Astrocyte (in vitro differentiated cells and primary cell): ENCODE results near the gene YES1. TPM values are rescaled to one million over a fixed set of nuclear protein-coding genes. Genes with fewer than 3 reads are reported as not detected.

ENCODE experiments used
- DNase-seq: peaks from one replicate; pipeline ENCODE4 v3.0.0-alpha.2; 2010; ENCODE audit warnings: low read depth
- FAIRE-seq: peaks from 2 replicates; lab custom pipeline; 2011; peaks lifted over from hg19 to GRCh38; lab: Jason Lieb, UNC
- H2AFZ ChIP-seq: 2 replicates; pipeline ENCODE4 v1.6.0; 2012; ENCODE audit warnings: low read depth, low read length, inconsistent platforms
- H3K27ac ChIP-seq: 2 replicates; pipeline ENCODE4 v1.5.1; 2011; ENCODE audit warnings: low read depth, low read length, inconsistent platforms
- H3K27me3 ChIP-seq: 2 replicates; pipeline ENCODE4 v1.6.0; 2011; ENCODE audit warnings: low read length, inconsistent platforms; ENCODE audit not compliant: insufficient read depth
- H3K36me3 ChIP-seq: 2 replicates; pipeline ENCODE4 v1.5.1; 2011; ENCODE audit warnings: low read length, inconsistent platforms; ENCODE audit not compliant: insufficient read depth
- H3K4me1 ChIP-seq: 2 replicates; pipeline ENCODE4 v1.5.1; 2011; ENCODE audit warnings: low read length, inconsistent platforms; ENCODE audit not compliant: insufficient read depth
- H3K4me2 ChIP-seq: 2 replicates; pipeline ENCODE4 v1.6.0; 2012; ENCODE audit warnings: low read length, inconsistent platforms
- H3K4me3 ChIP-seq: 2 replicates; pipeline ENCODE4 v1.5.1; 2011; ENCODE audit warnings: low read depth, mild to moderate bottlenecking, low read length, inconsistent platforms; ENCODE audit not compliant: insufficient read depth
- H3K79me2 ChIP-seq: 2 replicates; pipeline ENCODE4 v1.6.0; 2012; ENCODE audit warnings: mild to moderate bottlenecking, low read length, inconsistent platforms; ENCODE audit not compliant: insufficient read depth
- H3K9ac ChIP-seq: 2 replicates; pipeline ENCODE4 v1.6.0; 2012; ENCODE audit warnings: mild to moderate bottlenecking, low read length, inconsistent platforms
- H3K9me3 ChIP-seq: 2 replicates; pipeline ENCODE4 v1.5.1; 2012; ENCODE audit warnings: low read depth, mild to moderate bottlenecking, low read length, inconsistent platforms; ENCODE audit not compliant: insufficient read depth
- H4K20me1 ChIP-seq: 2 replicates; pipeline ENCODE4 v1.6.0; 2012; ENCODE audit warnings: low read length, inconsistent platforms; ENCODE audit not compliant: insufficient read depth
- H3K27ac Mint-ChIP-seq: one replicate; pipeline ENCODE4 v1.8.0; 2021; ENCODE audit warnings: mild to moderate bottlenecking, mixed read lengths; ENCODE audit not compliant: unreplicated experiment
- H3K27me3 Mint-ChIP-seq: one replicate; pipeline ENCODE4 v1.8.0; 2021; ENCODE audit warnings: low read depth, mixed read lengths; ENCODE audit not compliant: unreplicated experiment
- H3K36me3 Mint-ChIP-seq: one replicate; pipeline ENCODE4 v1.8.0; 2021; ENCODE audit warnings: low read depth, mixed read lengths; ENCODE audit not compliant: unreplicated experiment
- H3K4me1 Mint-ChIP-seq: one replicate; pipeline ENCODE4 v1.8.0; 2021; ENCODE audit warnings: low read depth, mixed read lengths; ENCODE audit not compliant: unreplicated experiment
- H3K4me3 Mint-ChIP-seq: one replicate; pipeline ENCODE4 v1.8.0; 2021; ENCODE audit warnings: mild to moderate bottlenecking, moderate library complexity, mixed read lengths; ENCODE audit not compliant: unreplicated experiment
- H3K9me3 Mint-ChIP-seq: one replicate; pipeline ENCODE4 v1.8.0; 2021; ENCODE audit warnings: mild to moderate bottlenecking, mixed read lengths; ENCODE audit not compliant: unreplicated experiment
- EZH2 ChIP-seq: IDR thresholded peaks from 2 replicates; pipeline ENCODE4 v1.6.1; 2012; ENCODE audit warnings: mild to moderate bottlenecking, low read length, inconsistent platforms; ENCODE audit not compliant: insufficient read depth
- total RNA-seq: library from RNA; stranded (reverse); gene quantifications from 2 replicates; pipeline ENCODE4 v1.2.1, GENCODE V29; 2021
- TF ChIP-seq, protein P1 (sequence below): IDR thresholded peaks from 2 replicates; pipeline ENCODE4 v1.5.1; 2011; ENCODE audit warnings: low read depth, mild to moderate bottlenecking, inconsistent platforms, low read length, moderate library complexity; ENCODE audit not compliant: insufficient read depth

YES1 gene
- total RNA-seq, 1 donor from 2014 or later: 68.2 TPM

GRCh38 chr18:774811-775210, 37.2 kb downstream of the YES1 start:
- Histone ChIP-seq H3K27me3 (no peaks in the 10 kb centered on the region), H3K4me3 (no peak overlapping the region), H3K36me3 (no peaks in the 10 kb centered on the region), H4K20me1 (peaks cover 60% of the 10 kb centered on the region), H3K4me1 (no peaks in the 10 kb centered on the region), H3K9me3 (no peaks in the 10 kb centered on the region), H3K79me2 (peaks cover 63% of the 10 kb centered on the region), H3K27ac (no peak overlapping the region), H3K4me2 (no peak overlapping the region), H3K9ac (no peak overlapping the region), H2AFZ (no peak overlapping the region)
- peaks cover 2% of the 10 kb centered on the region for H3K9me3 Mint-ChIP-seq
- peaks cover 3% of the 10 kb centered on the region for H3K4me1 Mint-ChIP-seq
- FAIRE-seq: no peak
- H3K36me3 Mint-ChIP-seq: peaks cover 4% of the 10 kb centered on the region
- no peaks in the 10 kb centered on the region for H3K27me3 Mint-ChIP-seq
- H3K4me3 Mint-ChIP-seq: no peak overlapping the region
- DNase-seq: no peak
- no peak overlapping the region for H3K27ac Mint-ChIP-seq
- no peak for TF ChIP-seq EZH2
- TF ChIP-seq, protein P1, sequence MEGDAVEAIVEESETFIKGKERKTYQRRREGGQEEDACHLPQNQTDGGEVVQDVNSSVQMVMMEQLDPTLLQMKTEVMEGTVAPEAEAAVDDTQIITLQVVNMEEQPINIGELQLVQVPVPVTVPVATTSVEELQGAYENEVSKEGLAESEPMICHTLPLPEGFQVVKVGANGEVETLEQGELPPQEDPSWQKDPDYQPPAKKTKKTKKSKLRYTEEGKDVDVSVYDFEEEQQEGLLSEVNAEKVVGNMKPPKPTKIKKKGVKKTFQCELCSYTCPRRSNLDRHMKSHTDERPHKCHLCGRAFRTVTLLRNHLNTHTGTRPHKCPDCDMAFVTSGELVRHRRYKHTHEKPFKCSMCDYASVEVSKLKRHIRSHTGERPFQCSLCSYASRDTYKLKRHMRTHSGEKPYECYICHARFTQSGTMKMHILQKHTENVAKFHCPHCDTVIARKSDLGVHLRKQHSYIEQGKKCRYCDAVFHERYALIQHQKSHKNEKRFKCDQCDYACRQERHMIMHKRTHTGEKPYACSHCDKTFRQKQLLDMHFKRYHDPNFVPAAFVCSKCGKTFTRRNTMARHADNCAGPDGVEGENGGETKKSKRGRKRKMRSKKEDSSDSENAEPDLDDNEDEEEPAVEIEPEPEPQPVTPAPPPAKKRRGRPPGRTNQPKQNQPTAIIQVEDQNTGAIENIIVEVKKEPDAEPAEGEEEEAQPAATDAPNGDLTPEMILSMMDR: no peak

DNA sequence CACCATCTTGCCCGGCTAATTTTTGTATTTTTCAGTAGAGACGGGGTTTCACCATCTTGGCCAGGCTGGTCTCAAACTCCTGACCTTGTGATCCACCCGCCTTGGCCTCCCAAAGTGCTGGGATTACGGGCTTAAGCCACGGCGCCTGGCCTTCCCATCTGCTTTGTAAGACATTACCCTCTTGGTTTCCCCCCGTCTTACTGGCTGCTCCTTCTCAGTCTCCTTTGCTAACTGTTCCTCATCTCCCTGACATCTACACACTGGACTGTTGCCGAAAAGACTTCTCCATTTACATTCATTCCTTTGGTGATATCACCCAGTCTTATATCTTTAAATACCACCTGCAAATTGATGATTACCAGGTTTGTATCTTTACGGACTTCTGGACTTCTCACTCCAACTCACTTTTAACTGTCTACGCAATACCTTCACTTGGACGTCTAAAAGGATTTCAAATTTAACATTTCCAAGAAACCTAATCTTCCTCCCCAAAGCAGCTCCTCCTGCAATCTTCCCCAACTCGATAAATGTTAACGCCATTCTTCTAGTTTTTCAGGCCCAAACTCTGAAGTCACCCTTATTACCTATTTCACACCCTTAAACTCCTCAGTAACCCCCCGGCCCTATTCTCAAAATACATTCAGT, 37.9 kb downstream of the YES1 start:
- H3K27me3 ChIP-seq: no peaks in the 10 kb centered on the region
- DNase-seq (no peak), FAIRE-seq (no peak)
- peaks cover 56% of the 10 kb centered on the region for H4K20me1 ChIP-seq
- H3K27ac ChIP-seq: no peak overlapping the region
- no peak overlapping the region for H3K27ac Mint-ChIP-seq
- H3K4me1 Mint-ChIP-seq: peaks cover 3% of the 10 kb centered on the region
- H3K4me3 ChIP-seq: no peak overlapping the region
- H3K79me2 ChIP-seq: peaks cover 60% of the 10 kb centered on the region
- H3K4me2 ChIP-seq: no peak overlapping the region
- H3K9me3 Mint-ChIP-seq: peaks cover 2% of the 10 kb centered on the region
- H3K4me3 Mint-ChIP-seq: no peak overlapping the region
- H3K9ac ChIP-seq: no peak overlapping the region
- no peak for TF ChIP-seq EZH2
- TF ChIP-seq, protein P1: no peak
- H2AFZ ChIP-seq: no peak overlapping the region
- H3K9me3 ChIP-seq: no peaks in the 10 kb centered on the region
- no peaks in the 10 kb centered on the region for H3K36me3 ChIP-seq
- peaks cover 4% of the 10 kb centered on the region for H3K36me3 Mint-ChIP-seq
- H3K4me1 ChIP-seq: no peaks in the 10 kb centered on the region
- H3K27me3 Mint-ChIP-seq: no peaks in the 10 kb centered on the region

DNA sequence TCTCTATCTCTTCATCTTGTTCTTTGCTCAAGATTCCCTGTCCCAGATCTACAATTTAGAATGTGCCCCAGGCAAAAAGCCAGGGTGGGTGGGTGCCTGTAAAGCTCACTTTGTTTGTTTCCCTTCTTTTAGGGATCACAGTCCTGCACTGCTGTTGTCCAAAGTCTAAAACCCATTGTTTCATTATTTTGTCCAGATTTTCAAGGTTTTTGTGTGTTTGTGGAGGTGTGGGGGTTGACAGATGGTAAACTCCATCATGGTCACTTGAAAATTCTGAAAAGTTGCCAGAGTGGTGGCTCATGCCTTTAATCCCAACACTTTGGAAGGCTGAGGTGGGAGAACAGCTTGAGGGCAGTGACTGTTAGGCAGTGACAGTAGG, 41.5 kb downstream of the YES1 start:
- H3K4me1 Mint-ChIP-seq: no peaks in the 10 kb centered on the region
- H3K79me2 ChIP-seq: peaks cover 55% of the 10 kb centered on the region
- no peak for FAIRE-seq

More for the DNA sequence above, 41.5 kb downstream of the YES1 start:
- no peak overlapping the region for H3K4me3 Mint-ChIP-seq
- no peaks in the 10 kb centered on the region for H3K9me3 ChIP-seq
- peaks cover 2% of the 10 kb centered on the region for H3K9me3 Mint-ChIP-seq
- no peaks in the 10 kb centered on the region for H3K36me3 ChIP-seq
- no peak for DNase-seq
- no peaks in the 10 kb centered on the region for H3K4me1 ChIP-seq
- no peaks in the 10 kb centered on the region for H3K27me3 Mint-ChIP-seq
- peaks cover 4% of the 10 kb centered on the region for H3K36me3 Mint-ChIP-seq
- TF ChIP-seq, protein P1: no peak
- TF ChIP-seq EZH2: no peak
- H3K4me2 ChIP-seq: no peak overlapping the region
- H3K4me3 ChIP-seq: no peak overlapping the region
- H2AFZ ChIP-seq: no peak overlapping the region
- H3K27ac Mint-ChIP-seq: no peak overlapping the region
- H4K20me1 ChIP-seq: peaks cover 34% of the 10 kb centered on the region
- no peak overlapping the region for H3K9ac ChIP-seq
- H3K27me3 ChIP-seq: no peaks in the 10 kb centered on the region
- no peak overlapping the region for H3K27ac ChIP-seq
